Measurements from ENCODE around the gene TRPC5OS.

Gene TRPC5OS

DNA sequence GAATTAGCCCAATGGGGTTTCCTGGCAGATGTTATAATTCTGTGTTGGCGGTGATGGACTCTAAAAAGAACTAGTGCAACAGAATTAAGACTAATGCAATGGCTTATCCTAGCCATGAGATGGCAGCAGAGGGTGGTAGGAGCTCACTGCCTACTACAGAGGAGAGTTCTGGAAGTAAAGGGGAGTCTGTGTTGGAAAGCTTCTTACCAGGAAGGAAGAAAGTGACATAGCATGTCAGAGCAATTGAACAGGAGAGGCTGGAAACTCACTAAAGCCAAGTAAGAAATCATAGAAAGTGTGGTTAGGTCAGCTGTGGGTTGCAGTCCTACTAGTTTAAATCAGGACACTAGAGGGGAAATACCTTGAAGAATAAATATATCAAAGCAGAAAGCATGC lies 6.3 kb upstream of the TRPC5OS start:
- TF ChIP-seq, protein P1, sequence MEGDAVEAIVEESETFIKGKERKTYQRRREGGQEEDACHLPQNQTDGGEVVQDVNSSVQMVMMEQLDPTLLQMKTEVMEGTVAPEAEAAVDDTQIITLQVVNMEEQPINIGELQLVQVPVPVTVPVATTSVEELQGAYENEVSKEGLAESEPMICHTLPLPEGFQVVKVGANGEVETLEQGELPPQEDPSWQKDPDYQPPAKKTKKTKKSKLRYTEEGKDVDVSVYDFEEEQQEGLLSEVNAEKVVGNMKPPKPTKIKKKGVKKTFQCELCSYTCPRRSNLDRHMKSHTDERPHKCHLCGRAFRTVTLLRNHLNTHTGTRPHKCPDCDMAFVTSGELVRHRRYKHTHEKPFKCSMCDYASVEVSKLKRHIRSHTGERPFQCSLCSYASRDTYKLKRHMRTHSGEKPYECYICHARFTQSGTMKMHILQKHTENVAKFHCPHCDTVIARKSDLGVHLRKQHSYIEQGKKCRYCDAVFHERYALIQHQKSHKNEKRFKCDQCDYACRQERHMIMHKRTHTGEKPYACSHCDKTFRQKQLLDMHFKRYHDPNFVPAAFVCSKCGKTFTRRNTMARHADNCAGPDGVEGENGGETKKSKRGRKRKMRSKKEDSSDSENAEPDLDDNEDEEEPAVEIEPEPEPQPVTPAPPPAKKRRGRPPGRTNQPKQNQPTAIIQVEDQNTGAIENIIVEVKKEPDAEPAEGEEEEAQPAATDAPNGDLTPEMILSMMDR (conservative IDR thresholded peaks at IDR 0.05; ENCODE audit: low read depth, low read length): peak; percentile 76
- peak; percentile 12 for DNase-seq (ENCODE audit: low read depth)
- no peak overlapping the region for H3K4me3 ChIP-seq (ENCODE audit: low read length)

DNA sequence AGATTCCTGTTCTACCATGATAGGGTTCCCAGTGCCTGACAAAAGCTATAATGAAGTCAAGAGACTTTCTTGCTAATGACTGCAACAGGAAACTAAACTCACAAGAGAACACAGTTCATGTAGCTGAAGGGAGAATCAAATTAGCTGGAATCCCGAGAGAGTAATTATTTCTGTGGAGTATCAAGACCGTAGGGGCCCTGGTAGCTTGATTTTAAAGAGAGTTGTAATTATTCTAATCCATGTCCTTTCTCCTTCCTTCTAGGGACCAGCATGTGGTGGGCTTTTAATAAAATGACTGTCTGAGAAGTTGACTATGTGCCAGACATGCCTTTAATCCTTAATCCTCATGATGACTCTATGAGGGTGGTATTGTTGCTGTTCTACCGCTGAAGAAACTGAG lies 1.7 kb upstream of the TRPC5OS start:
- H3K4me3 ChIP-seq (ENCODE audit: low read length): no peak overlapping the region
- TF ChIP-seq, protein P1 (conservative IDR thresholded peaks at IDR 0.05; ENCODE audit: low read depth, low read length): no peak

DNA sequence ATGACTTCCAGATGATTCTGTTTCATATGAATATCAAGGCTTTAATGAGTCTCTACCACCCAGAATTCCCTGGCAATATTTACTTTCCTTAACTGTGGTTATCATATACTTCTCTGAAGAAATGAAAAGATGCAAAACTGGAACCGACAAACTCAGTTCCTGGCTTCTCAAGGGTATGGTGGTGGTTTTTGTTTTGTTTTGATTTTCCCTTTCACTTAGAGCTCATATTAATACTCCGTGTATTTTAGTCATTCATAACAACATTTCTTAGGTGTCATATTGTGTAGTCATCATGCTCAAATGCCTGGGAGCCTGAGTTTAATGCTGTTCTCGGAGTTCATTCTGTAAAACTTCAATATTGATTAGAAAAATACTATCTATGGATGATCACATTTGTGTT lies 665 bp downstream of the TRPC5OS start:
- no peak for DNase-seq (ENCODE audit: low read depth)
- no peak overlapping the region for H3K4me3 ChIP-seq (ENCODE audit: low read length)
- TF ChIP-seq, protein P1 (conservative IDR thresholded peaks at IDR 0.05; ENCODE audit: low read depth, low read length): no peak

More for the DNA sequence above, 1.7 kb upstream of the TRPC5OS start:
- no peak for DNase-seq (ENCODE audit: low read depth)

DNA sequence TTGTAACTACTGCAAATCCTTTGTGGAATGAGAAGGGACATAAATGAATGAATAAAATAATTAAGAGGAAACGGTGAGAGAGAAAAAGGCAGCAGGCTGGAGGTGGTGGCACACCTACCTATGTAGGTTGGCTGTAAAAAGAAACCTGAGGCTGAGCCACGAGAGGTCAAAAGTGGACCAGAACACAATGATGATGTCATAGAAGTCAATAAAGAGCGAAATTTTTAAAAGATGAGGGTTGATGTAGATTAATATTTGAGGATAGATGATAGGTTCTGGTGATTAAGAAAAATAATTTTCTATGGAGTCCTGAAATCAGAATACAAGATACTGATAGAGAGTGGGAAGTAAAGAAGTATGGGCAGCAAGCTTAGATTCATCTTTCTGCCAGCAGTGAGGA lies 1.7 kb downstream of the TRPC5OS start:
- TF ChIP-seq, protein P1 (conservative IDR thresholded peaks at IDR 0.05; ENCODE audit: low read depth, low read length): no peak
- no peak for DNase-seq (ENCODE audit: low read depth)
- no peak overlapping the region for H3K4me3 ChIP-seq (ENCODE audit: low read length)

DNA sequence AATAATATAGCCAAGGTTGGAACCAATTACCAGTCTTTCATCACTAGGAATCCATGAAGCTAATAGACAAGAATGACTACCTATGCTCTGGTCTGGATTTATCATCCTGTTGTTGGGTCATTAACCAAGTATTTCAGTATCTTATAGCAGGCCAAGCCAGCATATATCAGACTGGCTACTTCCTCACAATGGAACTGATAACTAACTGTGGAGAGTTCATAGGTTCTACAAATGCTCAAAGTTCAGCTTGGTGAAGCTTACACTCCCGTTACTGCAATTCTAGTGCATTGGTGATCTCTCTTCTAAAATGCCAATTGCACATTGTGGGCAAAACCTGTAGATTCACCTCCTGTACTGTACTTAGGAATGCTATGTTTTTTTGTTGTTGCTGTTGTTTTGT lies 4.8 kb downstream of the TRPC5OS start:
- no peak for DNase-seq (ENCODE audit: low read depth)
- H3K4me3 ChIP-seq (ENCODE audit: low read length): no peak overlapping the region
- TF ChIP-seq, protein P1 (conservative IDR thresholded peaks at IDR 0.05; ENCODE audit: low read depth, low read length): no peak

DNA sequence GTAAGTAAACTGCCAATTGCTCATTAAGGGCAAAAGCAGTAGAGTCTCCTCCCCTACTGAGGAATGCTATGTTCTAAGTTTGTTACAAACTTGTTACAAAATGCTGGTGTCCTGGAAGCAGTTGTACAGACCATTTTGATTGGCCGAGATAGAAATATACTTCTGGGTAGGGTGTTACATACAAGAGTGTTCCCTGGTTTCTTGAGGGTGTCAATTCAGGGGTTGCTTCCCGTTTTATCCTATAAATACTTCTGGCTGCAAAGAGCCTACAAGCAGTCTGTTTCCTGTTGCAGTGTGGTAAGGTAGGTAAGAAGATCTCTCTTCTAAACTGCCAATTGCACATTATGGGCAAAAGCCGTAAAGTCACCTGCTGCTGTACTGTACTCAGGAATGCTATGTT lies 5.7 kb downstream of the TRPC5OS start:
- H3K4me3 ChIP-seq (ENCODE audit: low read length): no peak overlapping the region
- DNase-seq (ENCODE audit: low read depth): no peak
- TF ChIP-seq, protein P1 (conservative IDR thresholded peaks at IDR 0.05; ENCODE audit: low read depth, low read length): no peak

DNA sequence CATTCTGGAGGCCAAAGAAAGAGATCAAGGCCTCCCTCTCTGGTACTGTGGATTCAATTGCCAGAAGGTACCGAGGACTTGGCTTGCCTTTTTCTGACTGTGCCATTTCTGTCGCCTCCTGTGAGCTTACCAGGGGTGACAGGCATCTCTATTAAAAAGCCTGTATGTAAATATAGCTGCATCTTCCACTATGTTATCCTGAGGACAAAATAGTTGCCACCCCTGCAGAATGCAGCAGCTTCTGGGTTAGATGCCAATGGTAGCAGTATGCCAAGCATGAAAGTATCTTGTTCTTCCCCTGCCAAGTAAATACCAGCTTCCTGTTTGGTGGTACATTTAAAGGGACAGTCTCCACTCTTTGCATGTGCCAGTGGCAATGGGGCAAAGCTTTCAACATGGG lies 10.7 kb downstream of the TRPC5OS start:
- TF ChIP-seq, protein P1 (conservative IDR thresholded peaks at IDR 0.05; ENCODE audit: low read depth, low read length): no peak
- no peak overlapping the region for H3K4me3 ChIP-seq (ENCODE audit: low read length)
- DNase-seq (ENCODE audit: low read depth): no peak
